IMR-90 (cell line): ENCODE measurements around the gene PRPF40A. TPM values are rescaled to one million over a fixed set of nuclear protein-coding genes. Genes with fewer than 3 reads are reported as not detected.
"Not testable (repeated sequence)": the region's sequence is repeated elsewhere in the genome, so short reads cannot be mapped to it uniquely, and the experiment has no call there.

ENCODE experiments used
- ATAC-seq: fragments of 200-7000 bp; cut with Tn5 transposase; 2 replicates; pipeline ENCODE4 v1.9.1; 2020; ENCODE audit warnings: low read depth, mild to moderate bottlenecking, moderate library complexity
- BruUV-seq: library from RNA; stranded (reverse); fragments of 400-500 nt; replicated peaks from 2 replicates; lab custom pipeline; 2021; lab: Mats Ljungman, UMichigan
- CTCF ChIA-PET: fragments of 300-600 bp; formaldehyde crosslinking; extraction: SDS; loops from one replicate; lab custom pipeline; 2021; ENCODE audit warnings: antibody characterized with exemption; lab: Yijun Ruan, JAX
- POLR2A ChIA-PET: fragments of 300-600 bp; sonication (Branson Sonifier 250); formaldehyde crosslinking; loops from one replicate; lab custom pipeline; 2022; ENCODE audit warnings: antibody characterized with exemption; ENCODE audit not compliant: unreplicated experiment; lab: Charles Lee
- DNase-seq: peaks from one replicate; pipeline ENCODE4 v3.0.0; 2013
- H2AFZ ChIP-seq: replicated peaks from 2 replicates; pipeline ENCODE3; 2013; ENCODE audit warnings: low read length, mild to moderate bottlenecking; ENCODE audit not compliant: poor library complexity
- H2AK5ac ChIP-seq: 2 replicates; pipeline ENCODE4 v1.6.1; 2013; ENCODE audit warnings: low read depth, low read length, inconsistent platforms
- H2AK9ac ChIP-seq: replicated peaks from 2 replicates; pipeline ENCODE3; 2013; ENCODE audit warnings: mild to moderate bottlenecking, low read depth, low read length, moderate library complexity; ENCODE audit not compliant: poor library complexity
- H2BK120ac ChIP-seq: 2 replicates; pipeline ENCODE4 v1.6.1; 2013; ENCODE audit warnings: low read depth, low read length, inconsistent platforms
- H2BK15ac ChIP-seq: 3 replicates; pipeline ENCODE4 v1.6.1; 2013; ENCODE audit warnings: low read depth, low read length, inconsistent platforms
- H2BK20ac ChIP-seq: 2 replicates; pipeline ENCODE4 v1.6.1; 2013; ENCODE audit warnings: low read depth, mild to moderate bottlenecking, inconsistent platforms, low read length, moderate library complexity
- H2BK5ac ChIP-seq: 2 replicates; pipeline ENCODE4 v1.6.1; 2013; ENCODE audit warnings: mild to moderate bottlenecking, low read depth, low read length, inconsistent platforms; ENCODE audit not compliant: poor library complexity, severe bottlenecking
- H3K14ac ChIP-seq: replicated peaks from 2 replicates; pipeline ENCODE4 v1.6.1; 2013; ENCODE audit warnings: low read depth, low read length, inconsistent platforms
- H3K18ac ChIP-seq: 2 replicates; pipeline ENCODE4 v1.6.1; 2013; ENCODE audit warnings: low read depth, low read length, control low read depth
- H3K23ac ChIP-seq: 2 replicates; pipeline ENCODE4 v1.6.1; 2013; ENCODE audit warnings: low read depth, low read length, inconsistent platforms
- H3K27ac ChIP-seq: 2 replicates; pipeline ENCODE4 v1.5.1; 2013; ENCODE audit warnings: mild to moderate bottlenecking, control low read depth, low read length; ENCODE audit not compliant: insufficient read depth
- H3K27me3 ChIP-seq: 2 replicates; pipeline ENCODE4 v1.6.1; 2013; ENCODE audit warnings: low read length; ENCODE audit not compliant: control insufficient read depth, insufficient read depth
- H3K36me3 ChIP-seq: 2 replicates; pipeline ENCODE4 v1.6.1; 2013; ENCODE audit warnings: low read length, mixed read lengths; ENCODE audit not compliant: control insufficient read depth, insufficient read depth
- H3K4ac ChIP-seq: 2 replicates; pipeline ENCODE4 v1.6.1; 2013; ENCODE audit warnings: low read depth, low read length, inconsistent platforms
- H3K4me1 ChIP-seq: 2 replicates; pipeline ENCODE4 v1.6.1; 2013; ENCODE audit warnings: low read length, mixed read lengths; ENCODE audit not compliant: control insufficient read depth, insufficient read depth
- H3K4me2 ChIP-seq: 2 replicates; pipeline ENCODE4 v1.6.1; 2013; ENCODE audit warnings: low read depth, mild to moderate bottlenecking, control low read depth, low read length, moderate library complexity
- H3K4me3 ChIP-seq: 2 replicates; pipeline ENCODE4 v1.5.1; 2013; ENCODE audit warnings: low read depth, mild to moderate bottlenecking, control low read depth, low read length, moderate library complexity; ENCODE audit not compliant: insufficient read depth
- H3K56ac ChIP-seq: 2 replicates; pipeline ENCODE4 v1.6.1; 2013; ENCODE audit warnings: low read length, inconsistent platforms; ENCODE audit not compliant: insufficient read depth; ENCODE audit errors: extremely low read depth
- H3K79me1 ChIP-seq, 2 experiments: 2 replicates each; pipeline ENCODE4 v1.6.1; 2013; ENCODE audit warnings: low read length in 2 of 2, inconsistent platforms in 1 of 2, low read depth in 1 of 2
- H3K9ac ChIP-seq: 2 replicates; pipeline ENCODE4 v1.6.1; 2013; ENCODE audit warnings: low read depth, low read length, control low read depth
- H3K9me1 ChIP-seq: 2 replicates; pipeline ENCODE4 v1.6.1; 2013; ENCODE audit warnings: low read length, inconsistent platforms; ENCODE audit not compliant: insufficient read depth
- H3K9me3 ChIP-seq: 2 replicates; pipeline ENCODE4 v1.6.1; 2013; ENCODE audit warnings: low read length; ENCODE audit not compliant: control insufficient read depth, insufficient read depth
- H4K20me1 ChIP-seq: 2 replicates; pipeline ENCODE4 v1.6.1; 2013; ENCODE audit warnings: low read length, inconsistent platforms; ENCODE audit not compliant: insufficient read depth
- H4K5ac ChIP-seq: 2 replicates; pipeline ENCODE4 v1.6.1; 2013; ENCODE audit warnings: mild to moderate bottlenecking, low read depth, low read length, control low read depth
- H4K8ac ChIP-seq, 2 experiments: 2 replicates each; pipeline ENCODE4 v1.6.1; 2013; ENCODE audit warnings: low read depth in 2 of 2, low read length in 2 of 2, control low read depth in 1 of 2, inconsistent platforms in 1 of 2
- H4K91ac ChIP-seq: 2 replicates; pipeline ENCODE4 v1.6.1; 2013; ENCODE audit warnings: low read depth, low read length, inconsistent platforms; ENCODE audit not compliant: insufficient read depth
- WGBS, 2 experiments: methylation state at CpG; one replicate each; pipeline versions ENCODE4 v1.1.5 to v1.1.7; 2013; ENCODE audit warnings: missing lambda C conversion rate in 2 of 2; ENCODE audit not compliant: insufficient read length in 1 of 2; ENCODE audit errors: extremely low coverage in 2 of 2; 5-methylcytosine and 5-hydroxymethylcytosine counted together
- dilution Hi-C: fragments of 300-500 bp; cut with HindIII; formaldehyde crosslinking; loops from one replicate; pipeline ENCODE4 v1.14.3; 2018; ENCODE audit warnings: low sequenced_read_pairs; ENCODE audit not compliant: unreplicated experiment
- in situ Hi-C: fragments of 300-500 bp; cut with MboI; formaldehyde crosslinking; loops from 3 replicates; pipeline ENCODE4 v1.14.3; 2019; ENCODE audit warnings: low sequenced_read_pairs, inconsistent platforms, mixed read lengths
- intact Hi-C: fragments of 100-400 bp; cut with micrococcal nuclease; formaldehyde crosslinking; loops from 2 replicates; pipeline ENCODE4 v1.10.0; 2022
- polyA plus RNA-seq, 3 experiments: library from polyadenylated mRNA; depleted of rRNA; stranded (reverse); fragments of >200 nt; gene quantifications; 2 replicates each; pipeline ENCODE4 v1.2.3, GENCODE V29; 2012; ENCODE audit warnings: low replicate concordance in 1 of 3
- total RNA-seq: library from RNA; depleted of rRNA; stranded (reverse); fragments of >200 nt; gene quantifications from 2 replicates; pipeline ENCODE4 v1.2.3, GENCODE V29; 2012

The PRPF40A gene
- total and polyA plus RNA-seq, 2 of the 4 experiments (the other 2 are of a cell fraction): 49.1 to 150 TPM

GRCh38 chr2:152747751-152748150 lies 30.5 kb upstream of the PRPF40A start:
- H4K5ac ChIP-seq, H3K9me1 ChIP-seq, intact Hi-C loops, H3K9me3 ChIP-seq, H3K4ac ChIP-seq, dilution Hi-C loops, H3K27ac ChIP-seq, H2AFZ ChIP-seq, H3K4me2 ChIP-seq, H4K91ac ChIP-seq, H2BK120ac ChIP-seq, H2BK20ac ChIP-seq, H3K56ac ChIP-seq, CTCF ChIA-PET, H3K79me1 ChIP-seq, POLR2A ChIA-PET, H3K4me3 ChIP-seq, H2AK9ac ChIP-seq, H3K14ac ChIP-seq, H3K4me1 ChIP-seq, H3K18ac ChIP-seq, H3K27me3 ChIP-seq, H4K20me1 ChIP-seq, H2BK15ac ChIP-seq, H3K23ac ChIP-seq, H3K9ac ChIP-seq, BruUV-seq, H3K36me3 ChIP-seq, H2BK5ac ChIP-seq, H2AK5ac ChIP-seq, H4K8ac ChIP-seq: not testable (repeated sequence)
- in situ Hi-C loops: loop anchor here (25.0 kb wide), 1 partner anchor 765 kb away; no protein-coding TSS in a partner anchor
- no CpG with 5 or more reads among the region's 4 CpGs for WGBS, 2 experiments
- ATAC-seq: peak; percentile 72
- DNase-seq: peak; percentile 60
